ENCODE results near the gene FGD4. TPM values are rescaled to one million over a fixed set of nuclear protein-coding genes. Genes with fewer than 3 reads are reported as not detected.

FGD4 gene
- total RNA-seq, 1 experiment from 2014 or later = 39.7 TPM

- TF ChIP-seq HMGXB4 (CRISPR knock-in tag; IDR thresholded peaks at IDR 0.05) (no peak), ZBTB21 (CRISPR knock-in tag; IDR thresholded peaks at IDR 0.05; ENCODE audit: borderline replicate concordance) (no peak), ESRRA (CRISPR knock-in tag; IDR thresholded peaks at IDR 0.05; ENCODE audit: borderline replicate concordance) (no peak), GABPB1 (CRISPR knock-in tag; IDR thresholded peaks at IDR 0.05) (no peak), FOXP4 (CRISPR knock-in tag; IDR thresholded peaks at IDR 0.05) (no peak)
Measured at GRCh38 chr12:32507942-32508320, 108.6 kb downstream of the FGD4 start (continued).

- DNase-seq (ENCODE audit: low spot score) (no peak), ATAC-seq (no peak)
- POLR2A ChIA-PET = interaction anchor here (0.5 kb wide), 1 partner anchor 15 kb away, joined by 3 read pairs; no protein-coding TSS in a partner anchor
- Mint-ChIP-seq H3K4me1 (peaks cover 63% of the 10 kb centered on the region), H3K4me3 (no peak overlapping the region), H3K27ac (no peak overlapping the region), H3K9me3 (peaks cover 3% of the 10 kb centered on the region; the same call in 1 of the 2 replicates), H3K36me3 (peaks cover 2% of the 10 kb centered on the region; the same call in 1 of the 2 replicates), H3K27me3 (ENCODE audit: low read depth) (no peaks in the 10 kb centered on the region)
- no peak for TF ChIP-seq TEAD4 (CRISPR knock-in tag; IDR thresholded peaks at IDR 0.05)
- no peak for TF ChIP-seq ZBTB43 (CRISPR knock-in tag; IDR thresholded peaks at IDR 0.05)
- no peak for TF ChIP-seq ERG (CRISPR knock-in tag; IDR thresholded peaks at IDR 0.05)
- TF ChIP-seq ARID4B (CRISPR knock-in tag; IDR thresholded peaks at IDR 0.05; ENCODE audit: borderline replicate concordance) = no peak
- no peak for TF ChIP-seq HMGA2 (CRISPR knock-in tag; IDR thresholded peaks at IDR 0.05)
- CTCF ChIA-PET = no interaction called here
Measured at GRCh38 chr12:32508626-32509025, 109.3 kb downstream of the FGD4 start.

- ATAC-seq (no peak; the same call in 1 of the 2 replicates), DNase-seq (ENCODE audit: low spot score) (no peak)
- H3K4me1 Mint-ChIP-seq = peaks cover 55% of the 10 kb centered on the region
- H3K27me3 Mint-ChIP-seq (ENCODE audit: low read depth) = no peaks in the 10 kb centered on the region
- H3K27ac Mint-ChIP-seq = no peak overlapping the region
- POLR2A ChIA-PET = interaction anchor here (0.5 kb wide), 1 partner anchor 15 kb away, joined by 3 read pairs; no protein-coding TSS in a partner anchor
- H3K36me3 Mint-ChIP-seq = peaks cover 2% of the 10 kb centered on the region; the same call in 1 of the 2 replicates
- CTCF ChIA-PET = no interaction called here
- H3K4me3 Mint-ChIP-seq = no peak overlapping the region
- H3K9me3 Mint-ChIP-seq = peaks cover 3% of the 10 kb centered on the region; the same call in 1 of the 2 replicates
- no peak for TF ChIP-seq CREB1 (CRISPR knock-in tag; IDR thresholded peaks at IDR 0.05)
- TF ChIP-seq ZNF671 (CRISPR knock-in tag; IDR thresholded peaks at IDR 0.05) = no peak
- TF ChIP-seq ZNF396 (CRISPR knock-in tag; IDR thresholded peaks at IDR 0.05; ENCODE audit: borderline replicate concordance) = no peak
- TF ChIP-seq IRF1 (CRISPR knock-in tag; IDR thresholded peaks at IDR 0.05) = no peak
- TF ChIP-seq ESRRA (CRISPR knock-in tag; IDR thresholded peaks at IDR 0.05; ENCODE audit: borderline replicate concordance) = no peak
- TF ChIP-seq ETV6 (CRISPR knock-in tag; IDR thresholded peaks at IDR 0.05) = no peak
- TF ChIP-seq AR (CRISPR knock-in tag; IDR thresholded peaks at IDR 0.05) = no peak
- TF ChIP-seq MXD4 (CRISPR knock-in tag; IDR thresholded peaks at IDR 0.05; ENCODE audit: borderline replicate concordance) = no peak
- no peak for TF ChIP-seq MYBL2 (CRISPR knock-in tag; IDR thresholded peaks at IDR 0.05)
Measured at GRCh38 chr12:32509328-32510091, 110.2 kb downstream of the FGD4 start.

Data from WTC11 (cell line).